ENCODE results near the gene MVB12B. TPM values are rescaled to one million over a fixed set of nuclear protein-coding genes. Genes with fewer than 3 reads are reported as not detected.

MVB12B gene
- total RNA-seq, 1 experiment from 2014 or later = 5.7 TPM

DNA sequence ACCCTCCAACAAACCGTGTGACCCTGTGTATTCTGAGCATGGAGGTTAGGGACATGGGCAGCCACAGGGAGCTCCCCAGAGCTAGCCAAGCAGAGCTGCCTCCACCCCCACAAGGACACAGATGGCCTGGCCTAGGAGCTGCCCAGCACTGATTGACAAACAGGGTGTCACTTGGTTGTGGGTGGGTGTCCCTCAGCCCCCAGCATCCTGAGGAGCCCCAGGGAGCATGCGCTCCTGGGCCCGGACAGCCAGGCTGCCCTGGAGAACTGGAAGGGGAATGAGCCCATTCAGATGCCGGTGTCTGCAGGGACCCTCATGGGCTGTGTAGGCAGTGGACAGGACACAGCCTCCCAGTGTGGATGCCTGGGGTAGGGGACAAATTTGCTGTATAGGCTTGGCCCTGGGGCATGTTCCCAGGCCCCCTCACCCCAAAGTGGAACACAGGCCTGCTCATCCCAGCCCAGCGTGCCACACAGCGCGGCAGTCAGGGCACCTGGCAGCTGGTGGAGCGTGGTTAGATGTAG, 162.3 kb downstream of the MVB12B start (continued):
- TF ChIP-seq, protein P1, sequence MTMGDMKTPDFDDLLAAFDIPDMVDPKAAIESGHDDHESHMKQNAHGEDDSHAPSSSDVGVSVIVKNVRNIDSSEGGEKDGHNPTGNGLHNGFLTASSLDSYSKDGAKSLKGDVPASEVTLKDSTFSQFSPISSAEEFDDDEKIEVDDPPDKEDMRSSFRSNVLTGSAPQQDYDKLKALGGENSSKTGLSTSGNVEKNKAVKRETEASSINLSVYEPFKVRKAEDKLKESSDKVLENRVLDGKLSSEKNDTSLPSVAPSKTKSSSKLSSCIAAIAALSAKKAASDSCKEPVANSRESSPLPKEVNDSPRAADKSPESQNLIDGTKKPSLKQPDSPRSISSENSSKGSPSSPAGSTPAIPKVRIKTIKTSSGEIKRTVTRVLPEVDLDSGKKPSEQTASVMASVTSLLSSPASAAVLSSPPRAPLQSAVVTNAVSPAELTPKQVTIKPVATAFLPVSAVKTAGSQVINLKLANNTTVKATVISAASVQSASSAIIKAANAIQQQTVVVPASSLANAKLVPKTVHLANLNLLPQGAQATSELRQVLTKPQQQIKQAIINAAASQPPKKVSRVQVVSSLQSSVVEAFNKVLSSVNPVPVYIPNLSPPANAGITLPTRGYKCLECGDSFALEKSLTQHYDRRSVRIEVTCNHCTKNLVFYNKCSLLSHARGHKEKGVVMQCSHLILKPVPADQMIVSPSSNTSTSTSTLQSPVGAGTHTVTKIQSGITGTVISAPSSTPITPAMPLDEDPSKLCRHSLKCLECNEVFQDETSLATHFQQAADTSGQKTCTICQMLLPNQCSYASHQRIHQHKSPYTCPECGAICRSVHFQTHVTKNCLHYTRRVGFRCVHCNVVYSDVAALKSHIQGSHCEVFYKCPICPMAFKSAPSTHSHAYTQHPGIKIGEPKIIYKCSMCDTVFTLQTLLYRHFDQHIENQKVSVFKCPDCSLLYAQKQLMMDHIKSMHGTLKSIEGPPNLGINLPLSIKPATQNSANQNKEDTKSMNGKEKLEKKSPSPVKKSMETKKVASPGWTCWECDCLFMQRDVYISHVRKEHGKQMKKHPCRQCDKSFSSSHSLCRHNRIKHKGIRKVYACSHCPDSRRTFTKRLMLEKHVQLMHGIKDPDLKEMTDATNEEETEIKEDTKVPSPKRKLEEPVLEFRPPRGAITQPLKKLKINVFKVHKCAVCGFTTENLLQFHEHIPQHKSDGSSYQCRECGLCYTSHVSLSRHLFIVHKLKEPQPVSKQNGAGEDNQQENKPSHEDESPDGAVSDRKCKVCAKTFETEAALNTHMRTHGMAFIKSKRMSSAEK (CRISPR knock-in tag; IDR thresholded peaks at IDR 0.05; ENCODE audit: borderline replicate concordance) = no peak

DNA sequence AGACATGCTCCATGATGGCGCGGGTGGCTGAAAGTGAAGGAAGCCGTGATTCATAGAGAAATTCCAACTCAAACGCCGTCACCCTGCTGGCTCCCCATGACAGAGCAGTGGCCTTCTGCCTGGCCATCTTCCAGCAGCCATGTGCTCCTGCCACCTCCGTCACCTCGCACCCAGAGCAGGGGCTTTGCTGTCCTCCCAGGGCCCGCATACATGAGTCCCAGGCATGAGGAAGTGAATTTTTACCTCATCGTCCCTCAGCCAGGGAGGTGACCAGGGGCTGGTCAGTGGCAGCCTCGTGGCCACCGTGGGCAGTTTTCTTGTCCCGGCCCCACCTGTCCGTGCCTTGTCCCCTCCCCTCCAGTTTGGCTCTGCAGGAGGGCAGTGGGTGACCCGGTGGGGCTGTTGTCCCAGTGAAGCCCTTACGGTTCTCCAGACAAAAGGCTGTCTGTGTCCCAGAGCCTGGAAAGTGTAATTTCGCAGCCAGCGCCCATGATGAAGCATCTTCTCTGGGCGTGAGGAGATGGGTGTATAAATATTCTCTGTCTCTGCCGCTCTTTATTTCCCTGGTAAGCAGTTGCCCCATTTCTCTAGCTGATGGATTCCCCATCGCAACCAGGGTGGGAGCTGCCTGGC, 163.1 kb downstream of the MVB12B start:
- no peaks in the 10 kb centered on the region; the same call in 1 of the 2 replicates for H3K27me3 Mint-ChIP-seq (ENCODE audit: low read depth)
- no peak overlapping the region for H3K4me3 Mint-ChIP-seq
- POLR2A ChIA-PET = no interaction called here
- DNase-seq (ENCODE audit: low spot score) (no peak), ATAC-seq (no peak)
- H3K36me3 Mint-ChIP-seq = no peaks in the 10 kb centered on the region
- no peaks in the 10 kb centered on the region for H3K9me3 Mint-ChIP-seq
- H3K27ac Mint-ChIP-seq = no peak overlapping the region
- CTCF ChIA-PET = interaction anchor here (0.6 to 3.6 kb wide), 7 partner anchors 11 to 475 kb away, joined by 3 to 40 read pairs (median 4); no protein-coding TSS in a partner anchor
- TF ChIP-seq ETV6 (CRISPR knock-in tag; IDR thresholded peaks at IDR 0.05) = no peak
- no peak for TF ChIP-seq NR3C1 (CRISPR knock-in tag; conservative IDR thresholded peaks at IDR 0.05; ENCODE audit: low read depth)
- TF ChIP-seq, protein P2, sequence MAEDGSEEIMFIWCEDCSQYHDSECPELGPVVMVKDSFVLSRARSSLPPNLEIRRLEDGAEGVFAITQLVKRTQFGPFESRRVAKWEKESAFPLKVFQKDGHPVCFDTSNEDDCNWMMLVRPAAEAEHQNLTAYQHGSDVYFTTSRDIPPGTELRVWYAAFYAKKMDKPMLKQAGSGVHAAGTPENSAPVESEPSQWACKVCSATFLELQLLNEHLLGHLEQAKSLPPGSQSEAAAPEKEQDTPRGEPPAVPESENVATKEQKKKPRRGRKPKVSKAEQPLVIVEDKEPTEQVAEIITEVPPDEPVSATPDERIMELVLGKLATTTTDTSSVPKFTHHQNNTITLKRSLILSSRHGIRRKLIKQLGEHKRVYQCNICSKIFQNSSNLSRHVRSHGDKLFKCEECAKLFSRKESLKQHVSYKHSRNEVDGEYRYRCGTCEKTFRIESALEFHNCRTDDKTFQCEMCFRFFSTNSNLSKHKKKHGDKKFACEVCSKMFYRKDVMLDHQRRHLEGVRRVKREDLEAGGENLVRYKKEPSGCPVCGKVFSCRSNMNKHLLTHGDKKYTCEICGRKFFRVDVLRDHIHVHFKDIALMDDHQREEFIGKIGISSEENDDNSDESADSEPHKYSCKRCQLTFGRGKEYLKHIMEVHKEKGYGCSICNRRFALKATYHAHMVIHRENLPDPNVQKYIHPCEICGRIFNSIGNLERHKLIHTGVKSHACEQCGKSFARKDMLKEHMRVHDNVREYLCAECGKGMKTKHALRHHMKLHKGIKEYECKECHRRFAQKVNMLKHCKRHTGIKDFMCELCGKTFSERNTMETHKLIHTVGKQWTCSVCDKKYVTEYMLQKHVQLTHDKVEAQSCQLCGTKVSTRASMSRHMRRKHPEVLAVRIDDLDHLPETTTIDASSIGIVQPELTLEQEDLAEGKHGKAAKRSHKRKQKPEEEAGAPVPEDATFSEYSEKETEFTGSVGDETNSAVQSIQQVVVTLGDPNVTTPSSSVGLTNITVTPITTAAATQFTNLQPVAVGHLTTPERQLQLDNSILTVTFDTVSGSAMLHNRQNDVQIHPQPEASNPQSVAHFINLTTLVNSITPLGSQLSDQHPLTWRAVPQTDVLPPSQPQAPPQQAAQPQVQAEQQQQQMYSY (CRISPR knock-in tag; IDR thresholded peaks at IDR 0.05) = no peak
- TF ChIP-seq, protein P3, sequence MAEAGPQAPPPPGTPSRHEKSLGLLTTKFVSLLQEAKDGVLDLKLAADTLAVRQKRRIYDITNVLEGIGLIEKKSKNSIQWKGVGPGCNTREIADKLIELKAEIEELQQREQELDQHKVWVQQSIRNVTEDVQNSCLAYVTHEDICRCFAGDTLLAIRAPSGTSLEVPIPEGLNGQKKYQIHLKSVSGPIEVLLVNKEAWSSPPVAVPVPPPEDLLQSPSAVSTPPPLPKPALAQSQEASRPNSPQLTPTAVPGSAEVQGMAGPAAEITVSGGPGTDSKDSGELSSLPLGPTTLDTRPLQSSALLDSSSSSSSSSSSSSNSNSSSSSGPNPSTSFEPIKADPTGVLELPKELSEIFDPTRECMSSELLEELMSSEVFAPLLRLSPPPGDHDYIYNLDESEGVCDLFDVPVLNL (CRISPR knock-in tag; IDR thresholded peaks at IDR 0.05; ENCODE audit: borderline replicate concordance, low read depth) = no peak
- TF ChIP-seq TP53 (CRISPR knock-in tag; IDR thresholded peaks at IDR 0.05) = no peak
- no peak for TF ChIP-seq JUN (CRISPR knock-in tag; IDR thresholded peaks at IDR 0.05)
- no peak for TF ChIP-seq ESRRA (CRISPR knock-in tag; IDR thresholded peaks at IDR 0.05; ENCODE audit: borderline replicate concordance)
- H3K4me1 Mint-ChIP-seq = peaks cover 12% of the 10 kb centered on the region

DNA sequence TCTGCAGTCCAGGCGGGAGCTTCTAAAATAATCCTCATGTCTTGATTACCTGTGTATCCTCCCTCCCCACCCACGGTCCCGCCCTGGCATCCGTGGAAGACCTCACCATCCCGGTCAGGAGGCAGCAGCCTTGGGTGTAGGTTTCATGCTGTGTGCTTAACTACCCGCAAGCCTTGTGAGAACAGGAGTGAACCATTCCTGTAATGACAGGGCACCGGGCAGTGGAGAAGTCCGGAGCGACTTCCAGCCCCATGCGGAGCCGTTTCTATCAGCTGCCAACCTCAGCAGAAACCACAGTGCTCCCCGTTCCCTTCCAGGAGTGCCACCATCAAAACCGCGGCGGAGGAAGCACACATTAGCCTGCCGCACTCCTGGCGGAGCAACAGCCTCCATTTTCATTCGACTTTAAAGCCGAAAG, 163.6 kb downstream of the MVB12B start:
- Mint-ChIP-seq H3K36me3 (no peaks in the 10 kb centered on the region), H3K4me1 (peaks cover 12% of the 10 kb centered on the region), H3K9me3 (no peaks in the 10 kb centered on the region), H3K27ac (no peak overlapping the region), H3K27me3 (ENCODE audit: low read depth) (no peaks in the 10 kb centered on the region; the same call in 1 of the 2 replicates), H3K4me3 (no peak overlapping the region)
- ATAC-seq = no peak; the same call in 1 of the 2 replicates
- CTCF ChIA-PET = interaction anchor here (0.6 to 3.6 kb wide), 12 partner anchors 8 to 475 kb away, joined by 3 to 40 read pairs (median 4); no protein-coding TSS in a partner anchor
- DNase-seq (ENCODE audit: low spot score) = no peak
- POLR2A ChIA-PET = no interaction called here
- TF ChIP-seq, protein P4, sequence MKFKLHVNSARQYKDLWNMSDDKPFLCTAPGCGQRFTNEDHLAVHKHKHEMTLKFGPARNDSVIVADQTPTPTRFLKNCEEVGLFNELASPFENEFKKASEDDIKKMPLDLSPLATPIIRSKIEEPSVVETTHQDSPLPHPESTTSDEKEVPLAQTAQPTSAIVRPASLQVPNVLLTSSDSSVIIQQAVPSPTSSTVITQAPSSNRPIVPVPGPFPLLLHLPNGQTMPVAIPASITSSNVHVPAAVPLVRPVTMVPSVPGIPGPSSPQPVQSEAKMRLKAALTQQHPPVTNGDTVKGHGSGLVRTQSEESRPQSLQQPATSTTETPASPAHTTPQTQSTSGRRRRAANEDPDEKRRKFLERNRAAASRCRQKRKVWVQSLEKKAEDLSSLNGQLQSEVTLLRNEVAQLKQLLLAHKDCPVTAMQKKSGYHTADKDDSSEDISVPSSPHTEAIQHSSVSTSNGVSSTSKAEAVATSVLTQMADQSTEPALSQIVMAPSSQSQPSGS (CRISPR knock-in tag; IDR thresholded peaks at IDR 0.05; ENCODE audit: borderline replicate concordance, low read depth) = no peak
- TF ChIP-seq ZNF423 (CRISPR knock-in tag; IDR thresholded peaks at IDR 0.05) (no peak), NFYB (CRISPR knock-in tag; conservative IDR thresholded peaks at IDR 0.05; ENCODE audit: low read depth) (no peak)
- TF ChIP-seq, protein P5, sequence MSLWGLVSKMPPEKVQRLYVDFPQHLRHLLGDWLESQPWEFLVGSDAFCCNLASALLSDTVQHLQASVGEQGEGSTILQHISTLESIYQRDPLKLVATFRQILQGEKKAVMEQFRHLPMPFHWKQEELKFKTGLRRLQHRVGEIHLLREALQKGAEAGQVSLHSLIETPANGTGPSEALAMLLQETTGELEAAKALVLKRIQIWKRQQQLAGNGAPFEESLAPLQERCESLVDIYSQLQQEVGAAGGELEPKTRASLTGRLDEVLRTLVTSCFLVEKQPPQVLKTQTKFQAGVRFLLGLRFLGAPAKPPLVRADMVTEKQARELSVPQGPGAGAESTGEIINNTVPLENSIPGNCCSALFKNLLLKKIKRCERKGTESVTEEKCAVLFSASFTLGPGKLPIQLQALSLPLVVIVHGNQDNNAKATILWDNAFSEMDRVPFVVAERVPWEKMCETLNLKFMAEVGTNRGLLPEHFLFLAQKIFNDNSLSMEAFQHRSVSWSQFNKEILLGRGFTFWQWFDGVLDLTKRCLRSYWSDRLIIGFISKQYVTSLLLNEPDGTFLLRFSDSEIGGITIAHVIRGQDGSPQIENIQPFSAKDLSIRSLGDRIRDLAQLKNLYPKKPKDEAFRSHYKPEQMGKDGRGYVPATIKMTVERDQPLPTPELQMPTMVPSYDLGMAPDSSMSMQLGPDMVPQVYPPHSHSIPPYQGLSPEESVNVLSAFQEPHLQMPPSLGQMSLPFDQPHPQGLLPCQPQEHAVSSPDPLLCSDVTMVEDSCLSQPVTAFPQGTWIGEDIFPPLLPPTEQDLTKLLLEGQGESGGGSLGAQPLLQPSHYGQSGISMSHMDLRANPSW (CRISPR knock-in tag; conservative IDR thresholded peaks at IDR 0.05; ENCODE audit: low read depth) = no peak
- TF ChIP-seq, protein P6, sequence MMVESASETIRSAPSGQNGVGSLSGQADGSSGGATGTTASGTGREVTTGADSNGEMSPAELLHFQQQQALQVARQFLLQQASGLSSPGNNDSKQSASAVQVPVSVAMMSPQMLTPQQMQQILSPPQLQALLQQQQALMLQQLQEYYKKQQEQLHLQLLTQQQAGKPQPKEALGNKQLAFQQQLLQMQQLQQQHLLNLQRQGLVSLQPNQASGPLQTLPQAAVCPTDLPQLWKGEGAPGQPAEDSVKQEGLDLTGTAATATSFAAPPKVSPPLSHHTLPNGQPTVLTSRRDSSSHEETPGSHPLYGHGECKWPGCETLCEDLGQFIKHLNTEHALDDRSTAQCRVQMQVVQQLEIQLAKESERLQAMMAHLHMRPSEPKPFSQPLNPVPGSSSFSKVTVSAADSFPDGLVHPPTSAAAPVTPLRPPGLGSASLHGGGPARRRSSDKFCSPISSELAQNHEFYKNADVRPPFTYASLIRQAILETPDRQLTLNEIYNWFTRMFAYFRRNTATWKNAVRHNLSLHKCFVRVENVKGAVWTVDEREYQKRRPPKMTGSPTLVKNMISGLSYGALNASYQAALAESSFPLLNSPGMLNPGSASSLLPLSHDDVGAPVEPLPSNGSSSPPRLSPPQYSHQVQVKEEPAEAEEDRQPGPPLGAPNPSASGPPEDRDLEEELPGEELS (CRISPR knock-in tag; IDR thresholded peaks at IDR 0.05) = no peak
- TF ChIP-seq, protein P7, sequence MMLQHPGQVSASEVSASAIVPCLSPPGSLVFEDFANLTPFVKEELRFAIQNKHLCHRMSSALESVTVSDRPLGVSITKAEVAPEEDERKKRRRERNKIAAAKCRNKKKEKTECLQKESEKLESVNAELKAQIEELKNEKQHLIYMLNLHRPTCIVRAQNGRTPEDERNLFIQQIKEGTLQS (CRISPR knock-in tag; conservative IDR thresholded peaks at IDR 0.05) = no peak

Measured in WTC11 (cell line).